HG03354 (cell line): ENCODE data around the gene UFSP1.
"Not testable (repeated sequence)": the region's sequence is repeated elsewhere in the genome, so short reads cannot be mapped to it uniquely, and the experiment has no call there.

Experiments used
- ATAC-seq: cut with Tn5 transposase; IDR thresholded peaks from one replicate; pipeline ENCODE4 v1.9.1; 2021; ENCODE audit warnings: mild to moderate bottlenecking; ENCODE audit not compliant: unreplicated experiment, poor library complexity, severe bottlenecking

The UFSP1 gene

DNA sequence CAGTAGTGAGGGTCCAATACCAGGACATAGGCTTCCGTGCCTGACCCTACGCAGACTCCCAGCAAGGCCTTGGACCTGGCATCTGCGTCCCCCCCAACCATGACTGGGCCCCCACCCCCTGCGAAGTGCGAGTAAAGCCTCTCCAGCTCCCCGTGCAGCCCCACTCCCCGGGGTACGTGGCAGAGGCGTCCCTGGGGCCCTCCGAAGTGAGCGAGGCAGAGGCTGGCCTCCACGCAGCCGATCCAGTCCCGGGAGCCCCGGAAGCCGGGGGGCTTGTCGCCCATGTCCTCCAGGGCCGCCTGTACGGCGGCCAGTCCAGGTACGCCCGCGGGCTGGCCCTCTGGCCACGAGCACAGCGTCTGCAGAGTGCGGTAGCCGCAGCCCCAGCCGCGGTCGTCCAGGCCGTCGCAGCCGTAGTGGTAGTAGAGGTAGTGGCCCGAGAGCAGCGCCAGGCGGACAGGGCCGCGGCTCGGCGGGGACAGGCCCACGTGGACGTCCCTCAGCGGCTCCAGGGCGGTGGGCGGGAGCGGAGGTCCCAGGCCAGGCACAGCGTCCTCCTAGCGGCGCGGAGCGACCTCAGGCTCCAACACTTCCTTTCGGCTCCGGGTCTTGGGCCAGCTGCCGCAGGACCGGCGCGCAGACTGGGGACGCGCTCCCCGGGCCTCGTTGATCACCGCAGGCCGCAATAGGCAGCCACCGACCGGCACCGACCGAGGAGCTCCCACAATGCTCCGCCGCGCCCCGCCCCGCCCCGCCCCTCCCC lies at the start of gene UFSP1:
UFSP1 (minus strand) TSS at position 728 of the 763 bp plus-strand sequence; CDS start at position 284, 444 bp downstream.
- ATAC-seq: peak; percentile 22

DNA sequence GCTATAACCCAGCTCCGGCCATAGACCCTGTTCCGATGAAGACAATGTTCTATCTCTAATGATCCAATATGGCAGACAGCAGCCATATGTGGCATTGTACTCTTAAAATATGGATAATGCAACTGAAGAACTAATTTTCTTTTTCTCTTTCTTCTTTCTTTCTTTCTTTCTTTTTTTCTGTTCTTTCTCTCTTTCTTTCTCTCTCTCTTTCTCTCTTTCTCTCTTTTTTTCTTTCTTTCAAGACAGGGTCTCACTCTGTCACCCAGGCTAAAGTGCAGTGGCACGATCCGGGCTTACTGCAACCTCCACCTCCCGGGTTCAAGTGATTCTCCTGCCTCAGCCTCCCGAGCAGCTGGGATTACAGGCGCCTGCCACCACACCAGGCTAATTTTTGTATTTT lies 46.7 kb upstream of the UFSP1 start:
- not testable (repeated sequence) for ATAC-seq

DNA sequence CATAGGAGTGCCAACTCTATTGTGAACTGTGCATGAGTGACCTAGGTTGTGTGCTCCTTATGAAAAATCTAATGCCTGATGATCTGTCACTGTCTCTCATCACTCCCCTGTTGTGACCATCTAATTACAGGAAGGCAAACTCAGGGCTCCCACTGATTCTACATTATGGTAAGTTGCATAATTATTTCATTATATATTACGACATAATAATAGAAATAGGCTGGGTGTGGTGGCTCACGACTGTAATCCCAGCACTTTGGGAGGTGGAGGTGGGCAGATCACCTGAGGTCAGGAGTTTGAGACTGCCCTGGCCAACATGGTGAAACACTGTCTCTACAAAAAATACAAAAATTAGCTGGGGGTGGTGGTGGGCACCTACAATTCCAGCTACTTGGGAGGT lies 45.9 kb upstream of the UFSP1 start:
- ATAC-seq: not testable (repeated sequence)

DNA sequence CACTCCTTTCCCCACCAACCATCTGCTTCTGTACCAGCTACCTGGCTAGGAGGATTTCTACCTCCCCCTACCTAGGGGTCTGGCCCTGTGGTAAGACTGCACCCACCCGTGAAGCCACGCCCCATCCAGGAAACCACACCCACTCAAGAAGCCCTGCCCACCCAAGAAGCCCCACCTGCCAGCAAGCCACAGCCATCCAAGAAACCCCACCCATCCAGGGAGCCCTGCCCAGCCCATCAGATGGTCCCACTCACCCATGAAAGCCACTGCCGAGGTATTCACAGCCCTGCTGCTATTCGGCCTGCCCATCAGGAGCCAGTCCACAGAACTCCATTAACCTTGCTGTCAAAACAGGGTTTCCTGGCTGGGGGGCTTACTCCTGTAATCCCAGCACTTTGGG lies 44.2 kb upstream of the UFSP1 start:
- no peak for ATAC-seq

DNA sequence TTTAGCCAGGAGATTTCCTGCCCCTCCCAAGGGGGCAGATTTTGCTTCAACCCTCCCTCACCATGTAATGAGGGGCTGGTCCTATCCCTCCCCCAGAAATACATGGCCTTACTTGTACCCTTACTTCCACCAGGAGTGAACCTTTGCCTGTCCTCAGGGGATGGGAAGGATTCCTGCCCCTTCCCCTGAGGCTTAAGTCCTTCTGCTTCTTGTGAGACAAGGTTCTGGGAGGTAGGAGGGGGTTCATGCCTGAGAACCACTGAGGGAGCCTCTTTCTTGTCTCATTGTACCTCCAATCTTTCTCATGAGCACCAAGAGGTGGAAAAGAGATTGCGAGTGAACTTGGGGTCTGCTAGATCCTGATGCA lies 40.3 kb upstream of the UFSP1 start:
- no peak for ATAC-seq

DNA sequence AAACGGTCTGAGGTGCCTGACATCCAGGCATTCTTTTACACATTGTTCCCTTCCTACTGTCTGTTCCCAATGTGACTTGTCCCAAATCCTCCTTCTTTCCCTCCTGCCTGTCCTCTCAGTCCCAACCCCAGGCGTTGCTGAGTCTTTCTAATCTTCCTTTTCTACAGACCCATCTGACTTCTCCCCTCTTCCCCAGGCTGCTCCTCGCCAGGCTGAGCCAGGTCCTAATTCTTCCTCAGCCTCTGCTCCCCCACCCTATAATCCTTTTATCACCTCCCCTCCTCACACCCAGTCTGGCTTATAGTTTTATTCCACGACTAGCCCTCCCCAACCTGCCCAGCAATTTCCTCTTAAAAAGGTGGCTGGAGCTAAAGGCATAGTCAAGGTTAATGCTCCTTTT lies 34.1 kb upstream of the UFSP1 start:
- not testable (repeated sequence) for ATAC-seq

DNA sequence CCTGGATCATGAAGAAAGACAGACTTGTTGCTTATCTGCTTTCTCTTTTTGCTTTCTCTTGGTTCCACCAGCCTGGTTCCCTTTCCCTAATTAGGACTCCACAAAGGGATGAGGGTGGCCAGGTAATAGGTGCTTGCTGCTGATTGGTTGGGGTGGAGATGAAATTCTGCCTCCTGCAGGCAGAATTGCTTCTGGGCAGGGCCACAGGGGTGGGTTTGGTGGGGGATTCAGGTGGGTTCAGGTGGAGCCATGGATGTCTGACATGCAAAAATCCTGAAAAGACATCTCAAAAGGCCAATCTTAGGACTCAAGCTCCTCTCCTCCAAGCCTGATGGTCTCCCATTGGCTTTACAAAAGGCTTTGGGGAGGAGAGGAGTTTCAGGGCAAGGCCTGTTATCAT lies 31.5 kb upstream of the UFSP1 start:
- ATAC-seq: no peak

DNA sequence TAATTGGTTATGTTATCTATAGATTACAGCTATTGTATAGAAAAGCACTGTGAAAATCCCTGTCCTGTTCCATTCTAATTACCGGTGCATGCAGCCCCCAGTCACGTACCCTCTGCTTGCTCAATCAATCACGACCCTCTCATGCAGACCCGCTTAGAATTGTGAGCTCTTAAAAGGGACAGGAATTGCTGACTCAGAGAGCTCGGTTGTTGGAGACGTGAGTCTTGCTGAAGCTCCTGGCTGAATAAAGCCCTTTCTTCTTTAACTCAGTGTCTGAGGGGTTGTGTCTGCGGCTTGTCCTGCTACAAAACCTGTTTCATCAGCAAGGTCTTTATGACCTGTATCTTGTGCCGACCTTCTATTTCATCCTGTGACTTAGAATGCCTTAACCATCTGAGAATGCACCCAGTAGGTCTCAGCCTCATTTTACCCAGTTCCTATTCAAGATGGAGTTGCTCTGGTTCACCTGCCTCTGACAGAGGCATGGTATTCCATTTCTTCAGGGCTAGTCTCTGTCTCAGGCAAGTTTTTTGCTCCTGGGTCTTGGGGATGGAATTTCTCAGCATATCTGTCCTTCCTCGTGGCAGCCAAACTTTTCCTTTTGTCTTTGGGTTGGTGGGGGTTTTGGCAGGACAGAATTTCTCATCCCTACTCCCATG lies 30.4 kb upstream of the UFSP1 start:
- not testable (repeated sequence) for ATAC-seq

DNA sequence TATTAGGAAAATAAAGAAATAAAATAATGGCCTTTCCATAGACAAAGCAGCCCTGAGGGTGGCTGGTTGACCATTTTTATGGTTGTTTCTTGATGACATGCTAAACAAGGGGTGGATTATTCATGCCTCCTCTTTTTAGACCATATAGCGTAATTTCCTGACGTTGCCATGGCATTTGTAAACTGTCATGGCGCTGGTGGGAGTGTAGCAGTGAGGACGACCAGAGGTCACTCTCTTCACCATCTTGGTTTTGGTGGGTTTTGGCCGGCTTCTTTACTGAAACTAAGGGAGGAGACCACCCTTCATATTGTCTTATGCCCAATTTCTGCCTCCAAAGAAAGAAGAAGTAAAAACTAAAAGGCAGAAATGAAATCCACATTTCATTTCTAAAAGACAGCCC lies 29.8 kb upstream of the UFSP1 start:
- ATAC-seq: not testable (repeated sequence)

DNA sequence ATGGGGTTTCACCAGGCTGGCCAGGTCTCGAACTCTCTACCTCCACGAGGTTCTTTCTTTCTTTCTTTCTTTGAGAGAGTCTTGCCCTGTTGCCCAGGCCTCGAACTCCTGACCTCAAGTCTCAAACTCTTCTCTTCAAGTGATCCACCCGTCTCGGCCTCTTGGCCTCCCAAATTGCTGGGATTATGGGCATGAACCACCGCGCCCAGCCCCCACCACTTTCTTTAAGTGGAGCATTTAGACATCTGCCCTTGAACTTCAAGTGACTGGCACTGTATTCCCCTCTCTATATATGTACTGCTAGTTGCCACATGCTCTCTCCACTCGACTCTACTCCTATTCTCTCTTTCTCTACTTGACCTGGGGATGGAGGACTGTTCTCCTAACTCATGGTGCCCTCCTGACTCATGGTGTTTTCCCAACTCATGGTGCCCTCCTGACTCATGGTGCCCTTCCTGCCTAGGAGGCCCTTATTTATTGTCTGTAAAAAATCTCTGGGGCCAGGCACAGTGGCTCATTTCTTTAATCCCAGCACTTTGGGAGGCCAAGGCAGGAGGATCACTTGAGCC lies 25.4 kb upstream of the UFSP1 start:
- ATAC-seq: no peak

DNA sequence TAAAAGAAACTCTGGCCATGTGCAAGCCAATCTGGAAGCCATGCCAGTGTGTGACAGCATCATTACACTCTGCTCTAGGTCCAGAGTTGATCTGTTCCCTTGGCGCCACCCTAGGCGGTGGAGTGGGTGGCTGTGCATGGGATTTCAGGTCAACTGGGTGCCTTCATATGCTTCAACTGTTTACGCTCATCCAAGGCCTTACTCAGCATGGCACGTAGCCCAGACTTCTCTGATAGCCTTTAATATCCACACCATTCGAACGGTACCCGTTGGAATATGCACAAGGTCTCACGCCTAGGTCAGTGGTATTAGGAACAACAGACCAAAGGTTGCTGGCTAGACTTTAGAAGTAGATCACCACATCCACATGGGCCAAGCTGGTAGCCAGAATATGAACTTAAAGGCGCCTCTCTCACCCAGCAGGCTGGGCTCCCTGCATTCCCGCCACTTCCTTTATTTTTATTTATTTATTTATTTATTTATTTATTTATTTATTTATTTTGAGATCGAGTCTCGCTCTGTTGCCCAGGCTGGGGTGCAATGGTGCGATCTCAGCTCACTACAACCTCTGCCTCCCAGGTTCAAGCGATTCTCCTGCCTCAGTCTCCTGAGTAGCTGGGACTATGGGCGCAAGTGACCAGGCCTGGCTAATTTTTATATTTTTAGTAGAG lies 24.8 kb upstream of the UFSP1 start:
- no peak for ATAC-seq

DNA sequence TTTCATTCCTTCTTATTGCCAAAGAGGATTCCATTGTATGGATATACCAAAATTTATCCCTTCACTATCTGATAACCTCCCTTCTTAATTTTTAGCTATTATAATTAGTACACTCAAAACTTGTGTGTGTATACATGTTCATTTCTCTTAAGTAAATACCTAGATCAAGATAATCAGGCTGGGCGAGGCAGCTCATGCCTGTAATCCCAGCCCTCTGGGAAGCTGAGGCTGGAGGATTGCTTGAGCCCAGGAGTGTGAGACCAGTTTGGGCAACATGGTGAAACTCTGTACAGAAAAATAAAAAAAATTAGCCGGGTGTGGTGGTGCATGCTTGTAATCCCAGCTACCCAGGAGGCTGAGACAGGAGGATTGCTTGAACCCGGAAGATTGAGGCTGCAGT lies 22.0 kb upstream of the UFSP1 start:
- no peak for ATAC-seq

DNA sequence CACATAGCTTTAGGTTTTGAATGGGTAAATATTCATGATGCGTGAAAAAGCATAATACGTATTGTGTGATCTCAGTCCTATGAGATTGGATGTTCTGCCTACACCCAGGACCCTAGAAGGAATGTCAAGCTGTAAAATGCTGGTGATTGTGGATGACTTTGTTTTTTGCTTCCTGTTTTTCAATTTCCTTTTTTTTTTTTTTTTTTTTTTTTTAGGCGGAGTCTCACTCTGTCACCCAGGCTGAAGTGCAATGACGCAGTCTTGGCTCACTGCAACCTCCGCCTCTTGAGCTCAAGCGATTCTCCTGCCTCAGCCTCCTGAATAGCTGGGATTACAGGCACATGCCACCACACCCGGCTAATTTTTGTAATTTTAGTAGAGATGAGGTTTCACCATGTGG lies 20.9 kb upstream of the UFSP1 start:
- not testable (repeated sequence) for ATAC-seq

DNA sequence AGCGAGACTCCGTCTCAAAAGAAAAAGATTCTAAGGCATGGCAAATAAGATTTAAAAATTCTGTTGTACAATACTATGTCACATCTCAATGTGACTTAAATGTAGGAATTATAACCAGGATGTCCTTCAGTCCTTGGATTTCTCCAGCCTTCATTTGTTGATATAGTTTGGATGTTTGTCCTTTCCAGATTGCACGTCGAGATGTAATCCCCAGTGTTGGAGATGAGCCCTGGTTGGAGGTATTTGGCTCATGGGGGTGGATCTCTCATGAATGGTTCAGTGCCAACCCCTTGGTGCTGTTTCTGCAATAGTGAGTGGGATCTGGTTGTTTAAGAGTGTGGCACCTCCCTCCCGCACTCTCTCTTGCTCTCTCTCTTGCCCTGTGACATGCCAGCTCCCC lies 19.0 kb upstream of the UFSP1 start:
- no peak for ATAC-seq

DNA sequence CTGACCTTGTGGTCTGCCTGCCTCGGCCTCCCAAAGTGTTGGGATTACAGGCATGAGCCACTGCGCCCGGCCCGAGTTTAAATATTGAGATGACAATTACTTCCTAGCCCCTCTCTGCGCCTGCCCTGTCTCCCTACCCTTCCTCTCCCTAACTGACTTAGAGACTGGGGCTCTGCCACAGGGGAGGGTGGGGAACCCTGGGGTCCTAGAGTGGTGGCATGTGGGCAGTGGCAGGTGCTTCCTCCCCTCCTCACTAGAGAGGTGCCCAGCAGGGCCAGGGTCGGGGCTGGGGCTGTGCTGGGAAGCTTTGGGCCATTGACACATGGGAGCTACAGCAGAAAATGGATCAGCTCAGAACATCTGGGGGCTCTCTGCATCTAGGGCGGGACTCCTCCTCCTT lies 13.1 kb upstream of the UFSP1 start:
- ATAC-seq: no peak

DNA sequence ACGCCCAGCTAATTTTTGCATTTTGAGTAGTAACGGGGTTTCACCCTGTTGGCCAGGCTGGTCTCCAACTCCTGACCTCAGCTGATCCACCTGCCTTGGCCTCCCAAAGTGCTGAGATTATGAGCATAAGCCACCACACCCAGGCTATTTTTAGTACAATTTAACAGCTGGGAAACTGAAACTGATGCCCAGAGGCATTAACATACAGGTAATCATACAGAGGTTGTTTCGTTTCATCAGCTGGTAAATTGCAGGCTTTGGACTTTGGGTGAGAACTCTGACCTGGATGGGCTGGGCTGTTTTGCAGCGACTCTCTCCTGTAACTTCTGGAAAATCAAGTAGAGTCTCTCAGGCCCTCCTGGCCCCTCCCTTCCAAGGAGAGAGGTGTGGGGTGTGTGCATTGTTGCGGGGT lies 12.4 kb upstream of the UFSP1 start:
- ATAC-seq: no peak

DNA sequence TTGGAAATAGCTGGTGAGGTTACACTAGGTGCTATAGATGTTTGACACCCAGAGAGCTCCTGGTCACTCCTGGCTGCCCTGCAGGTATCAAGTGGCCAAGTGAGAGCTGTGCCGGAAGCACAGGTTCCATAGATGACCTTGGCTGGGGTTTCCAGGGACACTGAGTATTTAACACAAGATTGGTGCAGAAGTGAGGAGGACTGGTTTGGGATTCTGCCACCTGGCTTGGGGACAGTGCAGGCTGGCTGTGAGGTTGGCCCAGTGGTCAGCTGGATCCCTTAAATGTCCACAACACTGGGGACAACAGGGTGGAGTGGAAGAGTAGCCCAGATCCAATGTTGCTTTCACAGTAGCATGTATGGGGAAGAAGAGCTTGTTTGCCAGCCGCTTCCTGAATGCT lies 11.5 kb upstream of the UFSP1 start:
- ATAC-seq: no peak

DNA sequence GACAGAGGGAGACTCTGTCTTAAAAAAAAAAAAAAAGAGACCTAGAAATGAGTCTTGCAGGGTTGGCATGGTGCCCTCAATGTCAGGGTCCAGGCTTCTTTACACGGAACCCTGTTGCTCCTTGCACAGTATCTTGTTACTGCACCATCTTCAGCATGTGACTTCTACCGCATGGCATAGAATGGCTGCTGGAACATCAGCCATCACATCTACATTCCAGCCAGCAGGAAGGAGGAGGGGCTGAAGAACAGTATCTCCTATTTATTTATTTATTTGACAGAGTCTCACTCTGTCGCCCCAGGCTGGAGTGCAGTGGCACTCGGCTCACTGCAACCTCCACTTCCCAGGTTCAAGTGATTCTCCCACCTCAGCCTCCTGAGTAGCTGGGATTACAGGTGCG lies 9.9 kb upstream of the UFSP1 start:
- no peak for ATAC-seq

DNA sequence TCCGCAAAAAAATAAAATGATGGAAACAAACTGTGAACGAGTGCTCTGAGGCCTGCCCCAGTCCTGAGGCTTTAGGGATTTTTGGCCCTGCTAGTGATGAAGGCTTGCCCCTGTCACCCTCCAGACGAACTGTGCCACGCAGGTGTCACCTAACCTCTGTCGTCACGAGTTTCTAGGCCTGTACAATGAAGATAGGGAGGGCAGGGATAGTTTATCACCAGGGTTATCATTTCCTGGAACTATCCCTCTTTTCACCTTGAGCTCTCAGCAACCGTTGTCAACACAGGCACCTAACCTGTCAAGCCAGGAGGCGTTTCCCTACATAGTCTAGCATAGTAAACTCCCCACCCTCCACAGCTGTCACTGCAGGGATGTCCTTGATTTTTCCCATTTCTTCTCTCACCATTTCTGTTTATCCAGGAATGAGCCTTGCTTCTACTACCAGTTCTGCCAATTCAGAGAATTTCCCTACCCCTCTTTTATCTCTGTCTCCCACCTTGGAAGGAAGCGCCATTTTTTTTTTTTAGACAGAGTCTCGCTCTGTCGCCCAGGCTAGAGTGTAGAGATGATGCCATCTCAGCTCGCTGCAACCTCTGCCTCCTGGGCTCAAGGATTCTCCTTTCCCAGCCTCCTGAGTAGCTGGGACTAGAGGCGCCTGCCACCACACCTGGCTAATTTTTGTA lies 8.4 kb upstream of the UFSP1 start:
- ATAC-seq: no peak
